HCT116 (cell line): ENCODE results near the gene TMEM74B. TPM values are rescaled to one million over a fixed set of nuclear protein-coding genes. Genes with fewer than 3 reads are reported as not detected.

Experiments
- ATAC-seq: fragments of 200-7000 bp; cut with Tn5 transposase; 2 replicates; pipeline ENCODE4 v1.9.1; 2020; ENCODE audit warnings: mild to moderate bottlenecking, moderate library complexity
- BruUV-seq: library from RNA; stranded (reverse); fragments of 400-500 nt; replicated peaks from 2 replicates; lab custom pipeline; 2021; lab: Mats Ljungman, UMichigan
- CTCF ChIA-PET: fragments of 300-600 bp; sonication (Branson Sonifier 250); formaldehyde crosslinking; loops from one replicate; lab custom pipeline; 2021; ENCODE audit warnings: antibody characterized with exemption; lab: Charles Lee
- POLR2A ChIA-PET: fragments of 300-600, 350-600 bp; sonication (Branson Sonifier 250); formaldehyde crosslinking; loops from one replicate; lab custom pipeline; 2021; ENCODE audit warnings: antibody characterized with exemption; lab: Charles Lee
- RAD21 ChIA-PET, 2 experiments: fragments of 300-600 bp; sonication (Branson Sonifier 250); formaldehyde crosslinking; loops; one replicate each; lab custom pipeline; 2023; ENCODE audit warnings: low total read pairs in 2 of 2; ENCODE audit not compliant: uncharacterized antibody in 2 of 2, unreplicated experiment in 2 of 2, low non-redundant PET in 1 of 2; lab: Charles Lee
- DNase-seq: peaks from one replicate; pipeline ENCODE4 v3.0.0-alpha.2; 2010; ENCODE audit warnings: low read depth, low spot score
- H2AFZ ChIP-seq: fragments of 200-600 bp; shearing (Covaris generic), sonication (generic); 2 replicates; pipeline ENCODE4 v1.6.1; 2017; ENCODE audit warnings: low read depth, mixed run types, mixed read lengths, antibody characterized with exemption, low read length; ENCODE audit not compliant: poor library complexity, severe bottlenecking
- H3K27ac ChIP-seq: 2 replicates; pipeline ENCODE4 v1.5.1; 2012; ENCODE audit warnings: low read depth, low read length
- H3K27me3 ChIP-seq: fragments of 200-600 bp; sonication (generic); 2 replicates; pipeline ENCODE4 v1.6.1; 2016; ENCODE audit warnings: mixed run types, low read length, mixed read lengths; ENCODE audit not compliant: insufficient read depth
- H3K36me3 ChIP-seq, 2 experiments: fragments of 200-500 bp in 1 of 2; fragments of 200-600 bp in 1 of 2; sonication (Bioruptor generic) in 1 of 2; sonication (generic) in 1 of 2; 2 replicates each; pipeline versions ENCODE4 v1.5.1 to v1.6.1; 2014 to 2016; ENCODE audit warnings: low read length in 2 of 2, inconsistent platforms in 1 of 2, mixed read lengths in 1 of 2, mixed run types in 1 of 2; ENCODE audit not compliant: insufficient read depth in 2 of 2, control insufficient read depth in 1 of 2
- H3K4me1 ChIP-seq, 2 experiments: fragments of 200-600 bp in 1 of 2; sonication (generic) in 1 of 2; 2 replicates each; pipeline versions ENCODE4 v1.5.1 to v1.6.1; 2012 to 2017; ENCODE audit warnings: low read length in 2 of 2, inconsistent platforms in 1 of 2, mild to moderate bottlenecking in 1 of 2, mixed read lengths in 1 of 2, mixed run types in 1 of 2, moderate library complexity in 1 of 2; ENCODE audit not compliant: insufficient read depth in 2 of 2, control insufficient read depth in 1 of 2
- H3K4me2 ChIP-seq: fragments of 200-600 bp; sonication (generic); 2 replicates; pipeline ENCODE4 v1.6.1; 2017; ENCODE audit warnings: mixed run types, low read length, mixed read lengths
- H3K4me3 ChIP-seq, 2 experiments: fragments of 200-600 bp in 1 of 2; sonication (generic) in 1 of 2; replicated peaks in 1 of 2; 2 replicates each; pipeline ENCODE4 v1.5.1; 2011 to 2016; ENCODE audit warnings: low read length in 2 of 2, control low read depth in 1 of 2, low read depth in 1 of 2, mild to moderate bottlenecking in 1 of 2, mixed read lengths in 1 of 2, mixed run types in 1 of 2
- H3K79me2 ChIP-seq: fragments of 200-600 bp; sonication (generic); 2 replicates; pipeline ENCODE4 v1.6.1; 2017; ENCODE audit warnings: mild to moderate bottlenecking, mixed run types, low read length, moderate library complexity, mixed read lengths; ENCODE audit not compliant: insufficient read depth
- H3K9ac ChIP-seq: fragments of 200-600 bp; sonication (generic); 2 replicates; pipeline ENCODE4 v1.6.1; 2016; ENCODE audit warnings: low read length, mixed read lengths
- H3K9me2 ChIP-seq: fragments of 200-600 bp; sonication (generic), shearing (Covaris generic); 2 replicates; pipeline ENCODE4 v1.6.1; 2017; ENCODE audit warnings: mixed run types, mild to moderate bottlenecking, moderate library complexity; ENCODE audit not compliant: insufficient read depth
- H3K9me3 ChIP-seq, 2 experiments: fragments of 200-500 bp in 1 of 2; fragments of 200-600 bp in 1 of 2; sonication (Bioruptor generic) in 1 of 2; sonication (generic) in 1 of 2; 2 replicates each; pipeline ENCODE4 v1.6.1; 2014 to 2017; ENCODE audit warnings: low read length in 2 of 2, mixed read lengths in 2 of 2, inconsistent platforms in 1 of 2, low read depth in 1 of 2, mild to moderate bottlenecking in 1 of 2, mixed run types in 1 of 2, moderate library complexity in 1 of 2; ENCODE audit not compliant: control insufficient read depth in 1 of 2, insufficient read depth in 1 of 2
- H4K20me1 ChIP-seq: fragments of 200-600 bp; sonication (generic), shearing (Covaris generic); 2 replicates; pipeline ENCODE4 v1.6.1; 2017; ENCODE audit warnings: mixed run types, mild to moderate bottlenecking, moderate library complexity; ENCODE audit not compliant: insufficient read depth
- CBX3 ChIP-seq: IDR thresholded peaks from 2 replicates; pipeline ENCODE4 v1.6.1; 2012; ENCODE audit warnings: low read depth
- CEBPB ChIP-seq: IDR thresholded peaks from 2 replicates; pipeline ENCODE4 v1.6.1; 2012; ENCODE audit warnings: low read depth
- EGR1 ChIP-seq: IDR thresholded peaks from 2 replicates; pipeline ENCODE4 v1.6.1; 2012; ENCODE audit warnings: low read depth
- ELF1 ChIP-seq: IDR thresholded peaks from 2 replicates; pipeline ENCODE4 v1.6.1; 2012; ENCODE audit warnings: low read depth, borderline replicate concordance
- EZH2 ChIP-seq: fragments of 200-600 bp; sonication (generic); IDR thresholded peaks from 2 replicates; pipeline ENCODE4 v1.6.1; 2017; ENCODE audit warnings: antibody characterized with exemption, mixed run types
- EZH2phosphoT487 ChIP-seq: fragments of 200-600 bp; IDR thresholded peaks from 2 replicates; pipeline ENCODE4 v1.6.1; 2018; ENCODE audit warnings: antibody characterized with exemption, borderline replicate concordance
- FOSL1 ChIP-seq: IDR thresholded peaks from 2 replicates; pipeline ENCODE4 v1.6.1; 2012; ENCODE audit warnings: low read depth
- POLR2A ChIP-seq: IDR thresholded peaks from 2 replicates; pipeline ENCODE4 v1.7.0; 2011; ENCODE audit warnings: borderline replicate concordance; ENCODE audit not compliant: insufficient read depth, insufficient read length; ENCODE audit errors: extremely low read depth
- POLR2AphosphoS5 ChIP-seq: IDR thresholded peaks from 2 replicates; pipeline ENCODE4 v1.6.1; 2011; ENCODE audit warnings: mild to moderate bottlenecking, low read depth, low read length, moderate library complexity
- SP1 ChIP-seq: IDR thresholded peaks from 2 replicates; pipeline ENCODE4 v1.6.1; 2012; ENCODE audit warnings: low read depth
- SRF ChIP-seq: IDR thresholded peaks from 2 replicates; pipeline ENCODE4 v1.6.1; 2012; ENCODE audit warnings: low read depth
- TCF7L2 ChIP-seq: IDR thresholded peaks from 2 replicates; pipeline ENCODE4 v1.7.0; 2011; ENCODE audit warnings: borderline replicate concordance, inconsistent platforms; ENCODE audit not compliant: insufficient read depth, insufficient read length; ENCODE audit errors: extremely low read depth
- ZFX ChIP-seq: fragments of 450-650 bp; IDR thresholded peaks from 2 replicates; pipeline ENCODE4 v1.6.1; 2017
- ZNF274 ChIP-seq: fragments of 200-500 bp; sonication (Bioruptor generic); IDR thresholded peaks from 2 replicates; pipeline ENCODE4 v1.6.1; 2014; ENCODE audit warnings: mild to moderate bottlenecking, low read depth, low read length, inconsistent platforms
- intact Hi-C: fragments of 100-400 bp; cut with micrococcal nuclease; formaldehyde crosslinking; loops from 2 replicates; pipeline ENCODE4 v1.10.0; 2022
- total RNA-seq: library from RNA; stranded (reverse); gene quantifications from one replicate; pipeline ENCODE4 v1.2.1, GENCODE V29; 2021; ENCODE audit not compliant: unreplicated experiment
- TF ChIP-seq, protein P1 (sequence below), 3 experiments: fragments of 200-600 bp in 1 of 3; sonication (generic) in 1 of 3; IDR thresholded peaks in 2 of 3; conservative IDR thresholded peaks in 1 of 3; 2 replicates each; pipeline ENCODE4 v1.5.1; 2012 to 2017; ENCODE audit warnings: low read depth in 2 of 3, low read length in 2 of 3, antibody characterized with exemption in 1 of 3, borderline replicate concordance in 1 of 3, control low read depth in 1 of 3, mild to moderate bottlenecking in 1 of 3, mixed read lengths in 1 of 3, mixed run types in 1 of 3, moderate library complexity in 1 of 3; ENCODE audit not compliant: insufficient read depth in 1 of 3
- TF ChIP-seq, protein P2 (sequence below): IDR thresholded peaks from 2 replicates; pipeline ENCODE4 v1.6.1; 2012
- TF ChIP-seq, protein P3 (sequence below): IDR thresholded peaks from 2 replicates; pipeline ENCODE4 v1.6.1; 2011; ENCODE audit warnings: mild to moderate bottlenecking, low read length, moderate library complexity; ENCODE audit not compliant: insufficient replicate concordance; ENCODE audit errors: extremely low read depth

TMEM74B gene
- total RNA-seq, 1 experiment from 2014 or later: 25.7 TPM

DNA sequence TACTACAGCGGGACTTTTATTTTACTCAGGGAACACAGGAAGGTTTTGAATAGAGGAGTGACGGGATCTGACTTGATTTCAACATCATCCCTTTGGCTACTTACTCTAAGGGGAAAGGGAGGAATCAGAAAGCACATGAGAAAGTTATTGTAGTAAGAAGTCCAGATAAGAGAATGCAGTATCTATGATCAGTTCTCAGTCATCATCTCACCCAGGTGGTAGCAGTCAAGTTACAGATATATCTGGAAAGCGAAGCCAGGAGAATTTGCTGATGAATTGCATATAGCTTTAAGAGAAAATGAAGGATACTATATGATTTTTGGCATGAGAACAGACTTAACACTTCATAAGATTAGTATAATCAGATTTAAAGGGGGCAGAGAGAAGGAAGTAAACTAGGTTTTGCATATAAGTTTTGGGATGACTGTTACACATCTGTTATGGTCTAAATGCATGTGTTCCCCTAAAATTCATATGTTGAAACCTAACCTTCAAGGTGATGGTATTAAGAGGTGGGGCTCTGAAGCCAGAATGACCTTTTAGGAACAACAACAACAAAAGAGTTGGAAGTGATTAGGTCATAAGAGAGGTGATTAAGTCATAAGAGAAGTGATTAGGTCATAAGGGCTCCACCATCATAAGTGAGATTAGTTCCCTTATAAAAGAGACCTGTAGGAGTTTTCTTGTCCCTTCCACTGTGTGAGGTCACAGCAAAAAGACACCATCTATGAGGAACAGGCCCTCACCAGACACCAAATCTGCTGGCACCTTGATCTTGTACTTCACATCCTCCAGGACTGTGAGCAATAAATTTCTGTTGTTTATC lies 47.7 kb upstream of the TMEM74B start (continued):
- TF ChIP-seq, protein P1, sequence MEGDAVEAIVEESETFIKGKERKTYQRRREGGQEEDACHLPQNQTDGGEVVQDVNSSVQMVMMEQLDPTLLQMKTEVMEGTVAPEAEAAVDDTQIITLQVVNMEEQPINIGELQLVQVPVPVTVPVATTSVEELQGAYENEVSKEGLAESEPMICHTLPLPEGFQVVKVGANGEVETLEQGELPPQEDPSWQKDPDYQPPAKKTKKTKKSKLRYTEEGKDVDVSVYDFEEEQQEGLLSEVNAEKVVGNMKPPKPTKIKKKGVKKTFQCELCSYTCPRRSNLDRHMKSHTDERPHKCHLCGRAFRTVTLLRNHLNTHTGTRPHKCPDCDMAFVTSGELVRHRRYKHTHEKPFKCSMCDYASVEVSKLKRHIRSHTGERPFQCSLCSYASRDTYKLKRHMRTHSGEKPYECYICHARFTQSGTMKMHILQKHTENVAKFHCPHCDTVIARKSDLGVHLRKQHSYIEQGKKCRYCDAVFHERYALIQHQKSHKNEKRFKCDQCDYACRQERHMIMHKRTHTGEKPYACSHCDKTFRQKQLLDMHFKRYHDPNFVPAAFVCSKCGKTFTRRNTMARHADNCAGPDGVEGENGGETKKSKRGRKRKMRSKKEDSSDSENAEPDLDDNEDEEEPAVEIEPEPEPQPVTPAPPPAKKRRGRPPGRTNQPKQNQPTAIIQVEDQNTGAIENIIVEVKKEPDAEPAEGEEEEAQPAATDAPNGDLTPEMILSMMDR (IDR thresholded peaks at IDR 0.05 in 2 of 3, conservative IDR thresholded peaks at IDR 0.05 in 1 of 3; ENCODE audit: borderline replicate concordance in 1 of 3, insufficient read depth in 1 of 3, low read depth in 2 of 3, low read length in 2 of 3): no peak
- no peak for TF ChIP-seq EZH2
- no peak for TF ChIP-seq FOSL1
- TF ChIP-seq CBX3: no peak
- TF ChIP-seq, protein P2, sequence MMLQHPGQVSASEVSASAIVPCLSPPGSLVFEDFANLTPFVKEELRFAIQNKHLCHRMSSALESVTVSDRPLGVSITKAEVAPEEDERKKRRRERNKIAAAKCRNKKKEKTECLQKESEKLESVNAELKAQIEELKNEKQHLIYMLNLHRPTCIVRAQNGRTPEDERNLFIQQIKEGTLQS: no peak
- TF ChIP-seq ZFX: no peak
- TF ChIP-seq SP1: no peak
- no peak for TF ChIP-seq ELF1

DNA sequence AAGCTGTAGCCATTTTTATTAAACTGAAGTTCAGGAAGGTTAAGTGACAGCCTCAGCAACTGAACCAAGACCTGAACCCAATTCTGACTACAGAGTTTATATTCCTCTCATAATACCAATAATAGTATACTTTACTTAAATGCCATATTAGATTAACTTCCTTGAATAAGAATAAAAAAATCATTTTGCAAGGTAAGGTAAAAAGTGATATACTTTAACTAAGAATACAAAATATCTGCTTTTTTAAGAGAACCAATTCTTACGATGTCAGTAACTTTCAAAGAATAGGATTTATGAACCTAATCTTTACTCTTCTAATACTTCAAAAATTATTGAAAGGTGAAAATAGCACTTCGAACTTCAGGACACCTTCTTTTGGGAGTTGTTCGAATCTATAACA lies 44.8 kb upstream of the TMEM74B start:
- H3K27ac ChIP-seq: no peak overlapping the region
- H3K27me3 ChIP-seq: no peaks in the 10 kb centered on the region
- H3K9ac ChIP-seq: no peak overlapping the region
- H2AFZ ChIP-seq: no peak overlapping the region
- CTCF ChIA-PET: no interaction called here
- H3K4me2 ChIP-seq: no peak overlapping the region
- no peak for DNase-seq
- no peaks in the 10 kb centered on the region for H3K79me2 ChIP-seq
- RAD21 ChIA-PET: no interaction called here
- no peaks in the 10 kb centered on the region for H4K20me1 ChIP-seq
- intact Hi-C loops: no loop called here
- no peak overlapping the region for H3K4me3 ChIP-seq
- POLR2A ChIA-PET: no interaction called here
- H3K9me2 ChIP-seq: no peaks in the 10 kb centered on the region
- no peaks in the 10 kb centered on the region for H3K9me3 ChIP-seq
- BruUV-seq: no TSS peak
- peaks cover 6 to 18% of the 10 kb centered on the region in 2 experiments for H3K4me1 ChIP-seq
- no peak for ATAC-seq
- no peaks in the 10 kb centered on the region for H3K36me3 ChIP-seq
- TF ChIP-seq, protein P1 (IDR thresholded peaks at IDR 0.05 in 2 of 3, conservative IDR thresholded peaks at IDR 0.05 in 1 of 3; ENCODE audit: borderline replicate concordance in 1 of 3, insufficient read depth in 1 of 3, low read depth in 2 of 3, low read length in 2 of 3): no peak
- TF ChIP-seq POLR2AphosphoS5 (no peak), CBX3 (no peak), ZNF274 (no peak), SP1 (no peak), TCF7L2 (no peak), EGR1 (no peak), ELF1 (no peak), EZH2 (no peak), POLR2A (no peak), SRF (no peak), EZH2phosphoT487 (no peak), ZFX (no peak), CEBPB (no peak)
- TF ChIP-seq, protein P3, sequence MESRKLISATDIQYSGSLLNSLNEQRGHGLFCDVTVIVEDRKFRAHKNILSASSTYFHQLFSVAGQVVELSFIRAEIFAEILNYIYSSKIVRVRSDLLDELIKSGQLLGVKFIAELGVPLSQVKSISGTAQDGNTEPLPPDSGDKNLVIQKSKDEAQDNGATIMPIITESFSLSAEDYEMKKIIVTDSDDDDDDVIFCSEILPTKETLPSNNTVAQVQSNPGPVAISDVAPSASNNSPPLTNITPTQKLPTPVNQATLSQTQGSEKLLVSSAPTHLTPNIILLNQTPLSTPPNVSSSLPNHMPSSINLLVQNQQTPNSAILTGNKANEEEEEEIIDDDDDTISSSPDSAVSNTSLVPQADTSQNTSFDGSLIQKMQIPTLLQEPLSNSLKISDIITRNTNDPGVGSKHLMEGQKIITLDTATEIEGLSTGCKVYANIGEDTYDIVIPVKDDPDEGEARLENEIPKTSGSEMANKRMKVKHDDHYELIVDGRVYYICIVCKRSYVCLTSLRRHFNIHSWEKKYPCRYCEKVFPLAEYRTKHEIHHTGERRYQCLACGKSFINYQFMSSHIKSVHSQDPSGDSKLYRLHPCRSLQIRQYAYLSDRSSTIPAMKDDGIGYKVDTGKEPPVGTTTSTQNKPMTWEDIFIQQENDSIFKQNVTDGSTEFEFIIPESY: no peak
- TF ChIP-seq, protein P2: no peak
